GM21390 (cell line): ENCODE data around the gene TMEM45B.
"Not testable (repeated sequence)": the region's sequence is repeated elsewhere in the genome, so short reads cannot be mapped to it uniquely, and the experiment has no call there.

Source experiments
- ATAC-seq: cut with Tn5 transposase; IDR thresholded peaks from one replicate; pipeline ENCODE4 v1.9.1; 2021; ENCODE audit not compliant: unreplicated experiment

The TMEM45B gene

GRCh38 chr11:129815596-129816461 is at the start of gene TMEM45B:
TSS of gene TMEM45B (plus strand) at chr11:129815848. CDS start at chr11:129852483, 36,635 bp downstream.
- ATAC-seq, result no peak

- ATAC-seq, result no peak
Measured at GRCh38 chr11:129766898-129767604, 48.6 kb upstream of the TMEM45B start.

- ATAC-seq, result no peak
Measured at GRCh38 chr11:129767827-129768226, 47.8 kb upstream of the TMEM45B start.

GRCh38 chr11:129768356-129768755 is 47.3 kb upstream of the TMEM45B start:
- no peak for ATAC-seq

GRCh38 chr11:129769059-129769458 is 46.6 kb upstream of the TMEM45B start:
- no peak for ATAC-seq

GRCh38 chr11:129770993-129771392 is 44.7 kb upstream of the TMEM45B start:
- ATAC-seq, result no peak

- not testable (repeated sequence) for ATAC-seq
Measured at GRCh38 chr11:129771456-129771855, 44.2 kb upstream of the TMEM45B start.

- ATAC-seq, result no peak
Measured at GRCh38 chr11:129778877-129779276, 36.8 kb upstream of the TMEM45B start.

GRCh38 chr11:129779342-129779741 is 36.3 kb upstream of the TMEM45B start:
- no peak for ATAC-seq

GRCh38 chr11:129785383-129786111 is 30.1 kb upstream of the TMEM45B start:
- no peak for ATAC-seq

- ATAC-seq, result not testable (repeated sequence)
Measured at GRCh38 chr11:129786112-129786416, 29.6 kb upstream of the TMEM45B start.

- no peak for ATAC-seq
Measured at GRCh38 chr11:129787532-129788155, 28.0 kb upstream of the TMEM45B start.

- no peak for ATAC-seq
Measured at GRCh38 chr11:129788278-129788677, 27.4 kb upstream of the TMEM45B start.

- no peak for ATAC-seq
Measured at GRCh38 chr11:129790106-129790505, 25.5 kb upstream of the TMEM45B start.

- ATAC-seq, result no peak
Measured at GRCh38 chr11:129791515-129791914, 24.1 kb upstream of the TMEM45B start.

- ATAC-seq, result no peak
Measured at GRCh38 chr11:129792663-129793062, 23.0 kb upstream of the TMEM45B start.

- ATAC-seq, result no peak
Measured at GRCh38 chr11:129795089-129795488, 20.6 kb upstream of the TMEM45B start.

- no peak for ATAC-seq
Measured at GRCh38 chr11:129798212-129798611, 17.4 kb upstream of the TMEM45B start.

- not testable (repeated sequence) for ATAC-seq
Measured at GRCh38 chr11:129800162-129800561, 15.5 kb upstream of the TMEM45B start.

GRCh38 chr11:129800655-129801054 is 15.0 kb upstream of the TMEM45B start:
- ATAC-seq, result no peak

GRCh38 chr11:129803533-129803932 is 12.1 kb upstream of the TMEM45B start:
- ATAC-seq, result no peak
